ENCODE measurements around the gene HOXA11.

The HOXA11 gene

GRCh38 chr7:27180431-27181420 is 4.3 kb downstream of the HOXA11 start:
- DNase-seq (ENCODE audit: low spot score): no peak

GRCh38 chr7:27179503-27180430 is 5.3 kb downstream of the HOXA11 start:
- peak; percentile 42 for DNase-seq (ENCODE audit: low spot score)

DNA sequence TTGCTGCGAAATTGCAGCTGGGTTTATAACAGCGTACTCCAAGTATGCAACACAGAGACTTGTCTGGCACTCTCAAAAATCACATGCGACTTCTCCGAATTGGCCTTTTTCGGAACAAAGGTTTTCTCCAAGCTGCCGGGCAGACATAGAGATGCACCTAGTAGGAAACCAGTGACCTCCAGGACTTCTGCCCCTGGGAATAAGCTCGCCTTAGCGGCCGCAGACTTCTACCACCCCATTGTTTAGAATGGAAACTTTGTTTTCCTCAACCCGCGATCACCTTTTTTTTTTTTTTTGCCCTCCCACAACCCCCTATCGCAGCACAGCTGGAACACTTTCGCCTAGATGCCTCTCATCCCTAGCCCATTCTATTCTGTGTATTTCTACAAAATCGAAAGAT is 6.0 kb downstream of the HOXA11 start:
- DNase-seq (ENCODE audit: low spot score): no peak

- no peak for DNase-seq (ENCODE audit: low spot score)
Observed at GRCh38 chr7:27178366-27178765, 6.7 kb downstream of the HOXA11 start.

DNA sequence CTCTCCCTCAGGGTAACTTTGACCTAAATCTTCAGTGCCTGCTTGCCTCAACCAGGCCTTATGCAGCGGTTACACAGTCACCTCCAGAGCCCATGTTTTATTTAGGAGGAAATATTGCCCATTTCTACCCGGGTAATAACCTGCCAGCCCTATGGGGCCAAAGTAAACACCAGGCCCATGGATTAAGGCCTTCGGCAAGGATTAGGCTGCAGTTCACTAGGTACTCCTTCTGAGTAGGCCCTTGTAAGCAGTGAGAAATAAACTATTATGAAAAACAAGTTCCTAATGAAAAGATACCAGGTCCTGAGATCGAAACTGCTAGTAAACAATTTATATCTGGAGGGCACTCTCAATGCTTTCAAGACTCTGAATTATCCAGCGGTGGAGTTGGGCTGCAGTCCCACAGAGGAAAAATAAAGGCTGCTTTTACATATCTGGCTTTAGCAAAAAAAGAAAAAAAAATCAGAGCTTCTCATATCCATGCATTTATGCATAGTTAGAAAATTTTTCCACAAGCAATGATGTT is 7.2 kb downstream of the HOXA11 start:
- DNase-seq (ENCODE audit: low spot score): no peak

GRCh38 chr7:27176962-27177794 is 7.9 kb downstream of the HOXA11 start:
- no peak for DNase-seq (ENCODE audit: low spot score)

- DNase-seq (ENCODE audit: low spot score): no peak
Observed at GRCh38 chr7:27176524-27176845, 8.5 kb downstream of the HOXA11 start.

DNA sequence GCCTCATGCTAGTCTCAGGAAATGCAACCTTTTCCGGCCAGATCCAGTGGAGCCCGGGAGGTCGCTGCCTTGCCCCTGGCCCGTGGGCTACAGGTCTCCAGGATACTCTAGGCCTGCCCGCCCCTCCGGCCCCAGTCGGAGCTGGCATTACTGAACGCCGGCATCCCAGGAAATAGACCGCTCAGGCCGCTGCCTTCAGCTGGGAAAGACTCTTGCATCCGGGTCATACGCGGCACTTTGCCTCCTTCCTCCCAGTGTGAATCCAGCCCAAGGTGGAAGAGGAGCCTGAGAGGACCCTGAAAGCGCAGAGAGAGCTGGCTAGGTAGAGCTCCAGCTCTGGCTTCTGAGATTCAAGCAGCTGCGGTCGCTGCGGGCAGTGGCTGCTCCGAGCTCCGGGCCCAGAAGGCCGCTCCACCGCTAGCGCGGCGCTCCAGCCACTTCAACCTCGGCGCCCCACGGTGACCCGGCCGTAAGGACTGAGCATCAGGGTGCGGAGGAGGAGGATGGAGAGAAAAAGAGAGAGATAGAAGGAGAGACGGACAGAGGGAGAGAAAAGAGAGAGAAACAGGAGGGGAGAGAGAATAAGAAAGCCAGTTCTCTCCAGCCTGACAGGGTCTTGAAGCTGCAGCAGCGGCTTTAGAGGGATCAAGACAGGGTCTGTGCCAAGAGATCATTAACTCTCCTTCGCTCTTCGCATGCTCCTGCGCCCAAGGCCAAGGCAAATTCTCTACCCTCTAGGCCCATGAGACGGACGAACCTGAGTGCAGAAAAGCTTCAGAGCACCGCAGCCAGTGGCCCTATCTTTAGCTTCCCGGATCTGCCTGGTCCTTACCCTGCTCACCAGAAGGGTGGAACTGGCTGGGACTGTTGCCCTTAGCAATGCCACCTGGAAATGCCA is 9.2 kb downstream of the HOXA11 start:
- DNase-seq (ENCODE audit: low spot score): no peak

DNA sequence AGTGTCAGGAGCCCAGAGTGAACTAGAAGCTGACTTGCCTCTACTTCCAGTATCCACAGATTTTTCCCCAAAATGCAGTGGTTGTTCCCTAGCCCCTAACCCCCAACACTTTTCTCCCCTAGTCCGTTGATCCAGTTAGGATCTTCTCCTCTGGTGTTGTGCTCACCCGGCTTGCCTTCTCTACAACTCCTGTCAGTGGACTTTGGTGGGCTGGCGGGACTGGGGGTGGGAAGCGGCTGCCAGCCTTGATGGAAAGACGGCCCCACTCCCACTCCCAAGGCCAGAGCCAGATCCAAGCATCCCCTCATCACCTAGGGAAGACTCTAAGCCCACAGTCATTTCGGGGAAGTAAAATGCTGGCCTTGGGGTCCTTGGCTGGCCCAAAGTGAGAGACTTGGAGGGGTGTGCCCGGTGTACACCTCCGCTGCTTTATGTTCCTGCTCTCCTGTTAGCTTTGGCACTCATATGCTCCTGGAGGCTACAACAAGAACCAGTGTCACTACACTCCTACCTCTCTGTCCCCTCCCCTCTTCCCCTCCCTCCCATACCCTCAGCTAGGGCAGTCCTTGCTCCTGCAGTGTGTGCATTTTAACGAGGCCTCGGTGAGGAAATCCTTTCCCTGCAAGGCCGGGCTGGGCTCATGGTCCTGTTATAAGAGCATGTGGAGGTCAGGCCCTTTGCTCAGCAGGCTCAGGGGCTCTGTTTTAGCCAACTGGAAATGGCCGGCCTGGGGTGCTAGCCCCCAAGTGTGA is 10.0 kb downstream of the HOXA11 start:
- no peak for DNase-seq (ENCODE audit: low spot score)

DNA sequence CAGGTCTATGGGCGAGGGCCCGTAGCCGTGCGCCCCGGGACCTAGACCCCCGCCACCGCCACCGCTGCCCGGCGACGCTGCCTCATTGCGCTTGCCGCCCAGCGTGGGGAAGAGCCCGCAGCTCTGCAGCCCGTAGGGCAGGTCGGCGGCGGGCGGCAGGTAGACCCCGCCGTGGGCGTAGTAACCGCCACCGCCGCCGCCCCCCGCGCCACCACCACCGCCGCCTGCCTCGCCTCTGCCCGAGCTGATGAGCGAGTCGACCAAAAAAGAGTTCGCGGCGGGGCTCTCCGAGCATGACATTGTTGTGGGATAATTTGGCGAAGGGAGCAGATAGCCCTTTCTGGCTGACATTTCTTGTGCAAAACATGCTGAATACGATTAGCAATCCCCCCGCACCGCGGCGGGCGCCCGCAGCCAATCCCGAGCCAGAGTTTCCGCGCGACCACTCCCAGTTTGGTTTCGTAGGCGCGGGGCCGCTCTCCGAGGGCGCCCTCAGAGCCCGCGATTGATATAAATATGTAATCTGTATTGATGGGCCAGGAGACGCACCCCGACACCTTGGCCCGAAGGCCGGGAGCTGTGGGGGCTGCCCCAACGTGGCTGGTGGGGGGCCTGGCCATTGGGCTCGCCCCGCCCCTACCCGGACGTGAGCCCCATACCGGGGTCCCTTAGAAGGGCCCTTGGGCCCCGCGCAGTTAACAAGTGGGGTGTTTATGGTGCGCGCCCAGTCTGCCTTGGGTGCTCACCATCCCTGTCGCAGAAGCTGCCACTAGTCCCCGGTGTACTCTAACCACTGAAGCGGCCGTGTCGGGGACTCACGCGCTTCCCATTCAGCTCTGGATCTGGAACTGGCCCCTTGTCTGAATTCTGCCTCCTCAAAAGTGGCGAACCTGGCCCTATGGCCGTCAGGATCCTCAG is 10.8 kb downstream of the HOXA11 start, which contains the start of gene HOXA10:
TSS of gene HOXA10 (minus strand) at position 365 of the 918 bp plus-strand sequence. CDS start at position 351, 14 bp downstream.
- DNase-seq (ENCODE audit: low spot score): no peak

- DNase-seq (ENCODE audit: low spot score): no peak
Observed at GRCh38 chr7:27173511-27173955, 11.5 kb downstream of the HOXA11 start.

- DNase-seq (ENCODE audit: low spot score): no peak
Observed at GRCh38 chr7:27172823-27173510, 12.1 kb downstream of the HOXA11 start.

DNA sequence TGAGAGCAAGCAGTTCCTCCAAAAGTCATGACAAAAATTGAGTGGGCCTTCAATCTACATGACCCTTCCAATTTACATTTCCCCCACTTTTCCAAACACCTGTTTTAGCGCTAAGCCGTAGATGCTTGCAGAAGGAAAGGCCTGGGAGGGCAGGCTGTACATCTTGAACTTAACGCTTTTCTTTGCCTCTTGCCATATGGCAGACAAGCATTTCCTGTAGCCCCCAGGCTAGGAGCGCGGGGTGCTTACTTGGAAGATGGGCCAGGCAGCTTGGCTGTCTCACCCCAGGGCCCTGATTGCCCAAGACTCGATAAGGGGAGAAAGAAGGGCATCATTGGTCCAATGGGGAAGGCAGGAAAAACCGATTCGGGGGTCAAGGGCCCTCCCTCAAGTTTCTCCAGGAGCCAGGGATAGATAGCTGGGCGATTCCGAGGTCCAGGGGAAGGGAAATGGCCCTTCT is 12.7 kb downstream of the HOXA11 start:
- DNase-seq (ENCODE audit: low spot score): no peak

GRCh38 chr7:27171637-27172314 is 13.3 kb downstream of the HOXA11 start:
- no peak for DNase-seq (ENCODE audit: low spot score)

- no peak for DNase-seq (ENCODE audit: low spot score)
Observed at GRCh38 chr7:27171325-27171636, 13.8 kb downstream of the HOXA11 start.

GRCh38 chr7:27170426-27171324 is 14.4 kb downstream of the HOXA11 start:
- no peak for DNase-seq (ENCODE audit: low spot score)
